WI38 (cell line): ENCODE results near the gene ARX.

Experiments used
- H3K4me3 ChIP-seq: 2 replicates; pipeline ENCODE4 v1.5.1; 2011; ENCODE audit warnings: low read depth, mild to moderate bottlenecking, control low read depth, low read length
- TF ChIP-seq, protein P1 (sequence below): IDR thresholded peaks from 2 replicates; pipeline ENCODE4 v1.5.1; 2012; ENCODE audit warnings: low read depth, mild to moderate bottlenecking, control low read depth, low read length

Gene ARX

DNA sequence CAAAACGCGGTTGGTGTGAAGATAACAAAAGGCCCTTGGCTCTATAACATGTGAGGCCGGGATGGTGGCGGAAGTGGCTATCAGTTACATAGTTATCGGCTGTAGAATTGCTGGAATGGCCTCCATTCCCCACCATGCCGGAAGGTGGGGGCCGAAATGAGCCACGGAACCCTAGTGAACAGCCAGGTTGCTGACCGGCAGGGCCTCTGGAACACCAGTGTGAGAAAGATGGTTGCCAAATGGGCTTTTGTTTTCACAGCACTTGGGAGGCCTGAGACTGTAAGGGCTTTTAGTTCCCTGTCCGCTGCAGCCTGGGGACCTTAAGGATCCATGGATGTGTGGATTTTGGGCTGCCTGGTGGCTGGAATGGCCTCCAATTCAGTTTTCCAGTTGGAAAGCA lies 23.3 kb upstream of the ARX start:
- TF ChIP-seq, protein P1, sequence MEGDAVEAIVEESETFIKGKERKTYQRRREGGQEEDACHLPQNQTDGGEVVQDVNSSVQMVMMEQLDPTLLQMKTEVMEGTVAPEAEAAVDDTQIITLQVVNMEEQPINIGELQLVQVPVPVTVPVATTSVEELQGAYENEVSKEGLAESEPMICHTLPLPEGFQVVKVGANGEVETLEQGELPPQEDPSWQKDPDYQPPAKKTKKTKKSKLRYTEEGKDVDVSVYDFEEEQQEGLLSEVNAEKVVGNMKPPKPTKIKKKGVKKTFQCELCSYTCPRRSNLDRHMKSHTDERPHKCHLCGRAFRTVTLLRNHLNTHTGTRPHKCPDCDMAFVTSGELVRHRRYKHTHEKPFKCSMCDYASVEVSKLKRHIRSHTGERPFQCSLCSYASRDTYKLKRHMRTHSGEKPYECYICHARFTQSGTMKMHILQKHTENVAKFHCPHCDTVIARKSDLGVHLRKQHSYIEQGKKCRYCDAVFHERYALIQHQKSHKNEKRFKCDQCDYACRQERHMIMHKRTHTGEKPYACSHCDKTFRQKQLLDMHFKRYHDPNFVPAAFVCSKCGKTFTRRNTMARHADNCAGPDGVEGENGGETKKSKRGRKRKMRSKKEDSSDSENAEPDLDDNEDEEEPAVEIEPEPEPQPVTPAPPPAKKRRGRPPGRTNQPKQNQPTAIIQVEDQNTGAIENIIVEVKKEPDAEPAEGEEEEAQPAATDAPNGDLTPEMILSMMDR: no peak
- H3K4me3 ChIP-seq: no peak overlapping the region

DNA sequence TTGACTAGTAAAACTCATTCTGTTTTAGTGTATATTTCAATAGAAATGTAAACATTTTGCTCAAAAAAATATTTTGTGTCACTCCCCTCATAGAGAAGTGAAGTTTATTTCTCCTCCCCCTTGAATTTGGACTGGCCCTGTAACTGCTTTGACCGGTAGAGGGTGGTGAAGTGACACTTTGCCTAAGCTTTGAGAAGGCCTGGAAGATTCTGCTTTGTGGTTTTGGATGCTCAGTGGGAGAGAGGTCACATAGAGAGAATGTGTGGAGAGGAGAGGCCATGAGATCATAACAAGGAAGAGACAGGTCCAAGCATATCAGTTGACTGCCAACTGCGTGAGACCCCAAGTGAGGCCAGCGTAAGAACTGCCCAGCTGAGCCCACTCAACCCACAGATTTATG lies 19.1 kb upstream of the ARX start:
- TF ChIP-seq, protein P1: 0 out of 2 replicates have a peak, but pooled peaks have one; percentile 14
- no peak overlapping the region for H3K4me3 ChIP-seq

DNA sequence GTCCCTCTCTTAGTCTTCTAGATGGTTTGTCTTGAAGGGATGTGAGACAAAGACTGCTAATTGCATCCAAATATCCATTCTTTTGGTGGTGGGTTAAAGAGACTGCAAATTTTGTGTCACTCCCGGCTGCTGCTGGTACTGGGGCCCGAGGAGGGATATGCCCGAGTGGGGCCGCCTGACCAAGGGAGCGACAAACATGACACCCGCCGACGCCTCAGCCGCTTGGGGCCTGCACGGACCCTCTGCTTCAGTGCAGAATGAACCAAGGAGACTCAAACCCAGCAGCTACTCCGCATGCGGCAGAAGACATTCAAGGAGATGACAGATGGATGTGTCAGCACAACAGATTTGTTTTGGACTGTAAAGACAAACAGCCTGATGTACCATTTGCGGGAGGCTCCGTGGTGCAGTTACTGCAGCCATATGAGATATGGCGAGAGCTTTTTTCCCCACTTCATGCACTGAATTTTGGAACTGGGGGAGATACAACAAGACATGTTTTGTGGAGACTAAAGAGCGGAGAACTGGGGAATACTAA lies 13.6 kb upstream of the ARX start:
- no peak overlapping the region for H3K4me3 ChIP-seq
- TF ChIP-seq, protein P1: no peak

DNA sequence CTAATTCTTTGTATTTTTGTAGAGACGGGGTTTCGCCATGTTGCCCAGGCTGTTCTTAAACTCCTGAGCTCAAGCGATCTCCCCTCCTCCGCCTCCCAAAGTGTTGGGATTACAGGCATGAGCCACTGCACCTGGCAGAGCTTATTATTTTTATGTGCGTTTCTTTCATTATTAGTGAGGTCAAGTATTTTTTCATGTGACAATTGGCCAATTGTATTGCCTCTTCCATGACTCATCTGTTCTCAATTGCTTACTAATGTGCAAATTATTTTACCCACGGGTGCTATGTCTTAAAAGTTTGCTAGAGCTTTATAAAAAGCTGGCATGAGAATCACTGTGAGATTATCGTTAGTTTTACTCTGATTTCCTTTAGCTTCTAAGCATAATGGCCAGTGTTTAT lies 13.0 kb upstream of the ARX start:
- TF ChIP-seq, protein P1: no peak
- no peak overlapping the region for H3K4me3 ChIP-seq

DNA sequence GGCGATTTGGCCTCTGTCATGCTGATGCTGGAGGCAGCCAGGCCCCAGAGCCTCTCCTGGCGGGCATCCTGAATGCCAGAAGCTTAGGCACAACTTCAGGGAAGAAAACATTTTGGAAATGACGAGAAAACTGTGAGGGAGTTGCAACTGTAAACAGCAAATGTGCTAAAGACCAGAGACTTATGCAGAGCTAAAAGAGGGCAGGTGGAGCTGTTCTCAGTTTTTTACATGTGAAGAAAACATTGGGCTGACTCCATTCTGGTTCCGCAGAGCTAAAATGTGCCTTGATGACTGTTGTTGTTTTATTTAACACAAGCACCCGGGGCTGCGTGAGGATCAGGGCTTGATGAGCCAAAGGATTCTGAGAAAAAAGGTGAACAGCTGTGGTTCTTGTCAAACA lies 10.8 kb upstream of the ARX start:
- TF ChIP-seq, protein P1: no peak

DNA sequence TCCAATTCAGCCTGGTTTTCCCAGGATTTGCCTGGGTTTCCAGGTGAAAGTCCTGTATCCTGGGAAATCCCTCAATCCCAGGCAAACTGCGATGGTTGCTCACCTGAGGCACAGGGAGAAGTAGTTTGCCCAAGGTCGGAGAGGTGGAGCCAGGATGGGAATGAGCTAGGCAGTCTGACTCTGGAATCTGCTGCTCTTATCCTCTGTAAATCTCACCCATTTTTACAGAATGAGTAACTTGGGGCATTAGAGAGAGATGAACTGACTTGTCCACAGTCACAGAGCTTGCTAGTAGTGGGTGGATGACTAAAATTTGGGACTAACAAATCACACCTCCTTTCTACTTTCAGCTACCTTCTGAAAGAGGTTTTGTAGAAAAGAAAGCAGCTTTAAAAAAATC lies 9.8 kb upstream of the ARX start:
- TF ChIP-seq, protein P1: no peak

More for the DNA sequence above, 10.8 kb upstream of the ARX start:
- H3K4me3 ChIP-seq: no peak overlapping the region

DNA sequence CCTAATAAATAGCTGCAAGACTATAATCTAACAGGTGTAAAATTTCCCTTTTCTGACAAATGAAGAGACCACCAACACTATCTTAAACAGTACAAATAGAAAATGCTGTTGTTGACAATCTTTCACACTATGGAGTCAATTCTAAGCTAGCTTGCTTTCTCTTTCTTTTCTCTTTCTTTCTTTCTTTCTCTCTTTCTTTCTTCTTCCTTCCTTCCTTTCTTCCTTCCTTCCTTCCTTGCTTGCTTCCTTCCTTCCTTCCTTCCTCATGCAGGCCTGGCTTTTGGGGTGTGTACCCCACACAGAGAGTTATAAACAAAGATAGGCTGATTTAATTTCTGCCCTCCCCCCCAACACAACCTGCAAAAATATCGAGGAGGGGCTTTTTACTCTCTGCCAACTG lies 8.1 kb upstream of the ARX start:
- TF ChIP-seq, protein P1: no peak
- no peak overlapping the region for H3K4me3 ChIP-seq

More for the DNA sequence above, 9.8 kb upstream of the ARX start:
- H3K4me3 ChIP-seq: no peak overlapping the region
